Neural cell (in vitro differentiated cells): ENCODE measurements around the gene NPSR1. TPM values are rescaled to one million over a fixed set of nuclear protein-coding genes. Genes with fewer than 3 reads are reported as not detected.
"Not testable (repeated sequence)": the region's sequence is repeated elsewhere in the genome, so short reads cannot be mapped to it uniquely, and the experiment has no call there.

Experiments used
- H2AFZ ChIP-seq: fragments of 200-600, 300-800 bp; sonication (generic), shearing (Covaris generic); 2 replicates; pipeline ENCODE4 v1.6.0; 2014; ENCODE audit warnings: low read depth, mild to moderate bottlenecking, antibody characterized with exemption, low read length, moderate library complexity
- H3F3A ChIP-seq: fragments of 200-600 bp; shearing (Covaris generic); 2 replicates; pipeline ENCODE4 v1.6.1; 2016; ENCODE audit warnings: mild to moderate bottlenecking, moderate library complexity, mixed read lengths, antibody characterized with exemption, low read length; ENCODE audit not compliant: insufficient read depth, poor library complexity, severe bottlenecking
- H3K27ac ChIP-seq: fragments of 200-600, 300-800 bp; sonication (generic), shearing (Covaris generic); 2 replicates; pipeline ENCODE4 v1.5.1; 2014; ENCODE audit warnings: mild to moderate bottlenecking, low read length, moderate library complexity
- H3K27me3 ChIP-seq: fragments of 300-800, 200-600 bp; sonication (generic), shearing (Covaris generic); 2 replicates; pipeline ENCODE4 v1.6.0; 2014; ENCODE audit warnings: mild to moderate bottlenecking, low read depth, low read length, moderate library complexity; ENCODE audit not compliant: insufficient read depth
- H3K36me3 ChIP-seq: fragments of 300-800, 200-600 bp; sonication (generic), shearing (Covaris generic); 2 replicates; pipeline ENCODE4 v1.5.1; 2014; ENCODE audit warnings: mild to moderate bottlenecking, antibody characterized with exemption, low read length, moderate library complexity; ENCODE audit not compliant: insufficient read depth
- H3K4me2 ChIP-seq: fragments of 300-800, 200-600 bp; sonication (generic), shearing (Covaris generic); 2 replicates; pipeline ENCODE4 v1.6.0; 2014; ENCODE audit warnings: mild to moderate bottlenecking, low read length
- H3K4me3 ChIP-seq: fragments of 300-800, 200-600 bp; sonication (generic), shearing (Covaris generic); 2 replicates; pipeline ENCODE4 v1.5.1; 2014; ENCODE audit warnings: mild to moderate bottlenecking, low read length, moderate library complexity
- H3K79me2 ChIP-seq: fragments of 200-600 bp; shearing (Covaris generic); replicated peaks from 2 replicates; pipeline ENCODE4 v1.6.0; 2014; ENCODE audit warnings: mild to moderate bottlenecking, low read length, moderate library complexity; ENCODE audit not compliant: insufficient read depth
- H3K9ac ChIP-seq: fragments of 300-800, 200-600 bp; sonication (generic), shearing (Covaris generic); 2 replicates; pipeline ENCODE4 v1.6.1; 2016; ENCODE audit warnings: mild to moderate bottlenecking, low read length, mixed read lengths
- H3K9me2 ChIP-seq: fragments of 200-600 bp; shearing (Covaris generic); 2 replicates; pipeline ENCODE4 v1.6.1; 2016; ENCODE audit warnings: mild to moderate bottlenecking, low read length, mixed read lengths; ENCODE audit not compliant: insufficient read depth
- H3K9me3 ChIP-seq: fragments of 200-600, 300-800 bp; sonication (generic), shearing (Covaris generic); 2 replicates; pipeline ENCODE4 v1.6.1; 2016; ENCODE audit warnings: mild to moderate bottlenecking, mixed run types, low read length, moderate library complexity, mixed read lengths
- H4K20me1 ChIP-seq: fragments of 200-600 bp; shearing (Covaris generic); 2 replicates; pipeline ENCODE4 v1.6.1; 2016; ENCODE audit warnings: mild to moderate bottlenecking, mixed run types; ENCODE audit not compliant: insufficient read depth
- CTCF ChIP-seq: fragments of 450-650 bp; IDR thresholded peaks from 2 replicates; pipeline ENCODE4 v1.5.1; 2014; ENCODE audit warnings: antibody characterized with exemption, mild to moderate bottlenecking, moderate library complexity; ENCODE audit not compliant: poor library complexity, severe bottlenecking
- EP300 ChIP-seq: fragments of 450-650 bp; conservative IDR thresholded peaks from 2 replicates; pipeline ENCODE4 v1.6.1; 2014; ENCODE audit warnings: antibody characterized with exemption, mild to moderate bottlenecking, moderate library complexity; ENCODE audit not compliant: poor library complexity, severe bottlenecking
- EZH2 ChIP-seq: fragments of 200-600, 300-800 bp; shearing (Covaris generic), sonication (generic); IDR thresholded peaks from 2 replicates; pipeline ENCODE4 v1.6.1; 2014; ENCODE audit warnings: antibody characterized with exemption, low read length, borderline replicate concordance, mild to moderate bottlenecking; ENCODE audit not compliant: insufficient read depth, poor library complexity, severe bottlenecking
- MXI1 ChIP-seq: fragments of 450-650 bp; conservative IDR thresholded peaks from 2 replicates; pipeline ENCODE4 v1.6.1; 2014; ENCODE audit warnings: antibody characterized with exemption, mild to moderate bottlenecking; ENCODE audit not compliant: poor library complexity, severe bottlenecking
- POLR2AphosphoS5 ChIP-seq: IDR thresholded peaks from 2 replicates; pipeline ENCODE4 v1.6.1; 2012
- RAD21 ChIP-seq: fragments of 450-650 bp; conservative IDR thresholded peaks from 2 replicates; pipeline ENCODE4 v1.6.1; 2014; ENCODE audit warnings: antibody characterized with exemption, mild to moderate bottlenecking, moderate library complexity
- REST ChIP-seq: IDR thresholded peaks from 2 replicates; pipeline ENCODE4 v1.6.1; 2012; ENCODE audit warnings: borderline replicate concordance
- SMC3 ChIP-seq: fragments of 450-650 bp; conservative IDR thresholded peaks from 2 replicates; pipeline ENCODE4 v1.6.1; 2014; ENCODE audit warnings: antibody characterized with exemption, mild to moderate bottlenecking, moderate library complexity; ENCODE audit not compliant: poor library complexity
- TAF1 ChIP-seq: IDR thresholded peaks from 2 replicates; pipeline ENCODE4 v1.6.1; 2012; ENCODE audit warnings: low read depth
- polyA plus RNA-seq: library from polyadenylated mRNA; depleted of rRNA; stranded (reverse); fragments of >200 nt; gene quantifications from 2 replicates; pipeline ENCODE4 v1.2.3, GENCODE V29; 2014

The NPSR1 gene
- polyA plus RNA-seq, 1 donor from 2014 or later = not detected

- Histone ChIP-seq H3K4me2 (no peak overlapping the region), H3K9ac (no peak overlapping the region), H3K4me3 (no peak overlapping the region), H3K9me2 (no peaks in the 10 kb centered on the region), H3K27me3 (no peaks in the 10 kb centered on the region), H3K36me3 (no peaks in the 10 kb centered on the region), H3K27ac (no peak overlapping the region), H3K9me3 (peaks cover 3% of the 10 kb centered on the region), H3K79me2 (no peaks in the 10 kb centered on the region), H2AFZ (no peak overlapping the region), H4K20me1 (no peaks in the 10 kb centered on the region), H3F3A (no peaks in the 10 kb centered on the region)
- no peak for TF ChIP-seq EZH2
- TF ChIP-seq POLR2AphosphoS5 = no peak
- no peak for TF ChIP-seq TAF1
- no peak for TF ChIP-seq SMC3
- no peak for TF ChIP-seq EP300
- no peak for TF ChIP-seq RAD21
- no peak for TF ChIP-seq REST
These were observed 148.8 kb downstream of the NPSR1 start for GRCh38 chr7:34806831-34807230.

GRCh38 chr7:34807548-34808340 lies 149.7 kb downstream of the NPSR1 start:
- no peak overlapping the region for H3K4me3 ChIP-seq
- H3K9me3 ChIP-seq = peaks cover 3% of the 10 kb centered on the region
- H3K36me3 ChIP-seq = no peaks in the 10 kb centered on the region
- H2AFZ ChIP-seq = no peak overlapping the region
- H3K9me2 ChIP-seq = no peaks in the 10 kb centered on the region
- no peaks in the 10 kb centered on the region for H3F3A ChIP-seq
- H3K9ac ChIP-seq = no peak overlapping the region
- no peaks in the 10 kb centered on the region for H3K27me3 ChIP-seq
- H4K20me1 ChIP-seq = no peaks in the 10 kb centered on the region
- no peak overlapping the region for H3K27ac ChIP-seq
- H3K79me2 ChIP-seq = no peaks in the 10 kb centered on the region
- no peak overlapping the region for H3K4me2 ChIP-seq
- TF ChIP-seq CTCF = no peak
- no peak for TF ChIP-seq EZH2
- no peak for TF ChIP-seq RAD21
- no peak for TF ChIP-seq REST
- TF ChIP-seq SMC3 = no peak
- no peak for TF ChIP-seq TAF1
- no peak for TF ChIP-seq POLR2AphosphoS5
- TF ChIP-seq MXI1 = no peak
- no peak for TF ChIP-seq EP300

GRCh38 chr7:34814203-34814842 lies 156.3 kb downstream of the NPSR1 start:
- not testable (repeated sequence) for H3K9me3 ChIP-seq, H3K9ac ChIP-seq, H2AFZ ChIP-seq, H3K36me3 ChIP-seq, H3K4me2 ChIP-seq, H3K79me2 ChIP-seq, H3K9me2 ChIP-seq, H3F3A ChIP-seq, H4K20me1 ChIP-seq, H3K27me3 ChIP-seq, H3K27ac ChIP-seq, H3K4me3 ChIP-seq
